Activated naive CD8-positive, alpha-beta T cell treated with anti-CD3 and anti-CD28 coated beads, Interleukin-2, amount 50 U/mL, for 16 hours (primary cell): Measurements from ENCODE around the gene HOXA10.
A peak's percentile ranks its signal among the peaks of the same experiment; 100 is the strongest.

Experiments used
- DNase-seq: peaks from one replicate; pipeline ENCODE4 v3.0.0-alpha.2; 2020; ENCODE audit warnings: low read depth, low spot score

HOXA10 gene

DNA sequence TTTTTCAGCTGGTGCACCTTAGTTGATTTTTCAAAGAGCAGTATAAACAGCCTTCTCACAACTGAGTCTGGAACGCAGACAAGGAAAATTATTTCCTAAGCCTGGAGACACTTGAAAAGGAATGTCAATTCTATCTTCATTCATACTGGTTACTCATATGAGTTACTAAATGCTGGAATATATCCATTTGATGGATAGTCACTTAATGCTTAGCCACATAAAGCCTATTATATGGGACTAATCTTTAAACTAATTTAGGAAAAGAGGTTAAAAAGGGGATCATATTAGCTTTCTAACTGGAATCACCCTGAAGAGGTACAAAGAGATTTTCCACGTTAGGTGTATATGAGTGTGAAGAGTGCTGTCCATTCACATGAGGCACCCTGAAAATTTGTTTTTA, 41.9 kb downstream of the HOXA10 start:
- DNase-seq: no peak

DNA sequence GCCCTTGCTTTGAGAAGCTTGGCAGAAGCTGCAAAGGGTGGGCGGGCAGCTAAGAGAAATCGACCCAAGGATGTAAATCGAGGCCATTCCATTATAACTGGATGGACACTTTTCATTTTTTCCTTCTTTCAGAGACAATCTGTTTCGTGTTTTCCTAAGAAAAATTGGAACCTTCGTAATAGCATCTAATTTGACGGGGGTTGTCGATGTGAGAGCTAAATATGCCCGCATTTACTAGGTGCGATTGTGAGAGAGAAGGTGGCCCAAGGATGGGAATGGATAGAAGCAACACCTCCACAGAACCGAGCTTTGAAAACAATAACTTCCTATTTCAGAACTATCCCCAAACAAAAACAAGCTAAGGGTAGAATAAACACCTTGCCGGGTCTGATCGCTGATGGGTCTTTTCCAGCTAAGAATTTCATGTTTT, 42.7 kb downstream of the HOXA10 start:
- DNase-seq: no peak

DNA sequence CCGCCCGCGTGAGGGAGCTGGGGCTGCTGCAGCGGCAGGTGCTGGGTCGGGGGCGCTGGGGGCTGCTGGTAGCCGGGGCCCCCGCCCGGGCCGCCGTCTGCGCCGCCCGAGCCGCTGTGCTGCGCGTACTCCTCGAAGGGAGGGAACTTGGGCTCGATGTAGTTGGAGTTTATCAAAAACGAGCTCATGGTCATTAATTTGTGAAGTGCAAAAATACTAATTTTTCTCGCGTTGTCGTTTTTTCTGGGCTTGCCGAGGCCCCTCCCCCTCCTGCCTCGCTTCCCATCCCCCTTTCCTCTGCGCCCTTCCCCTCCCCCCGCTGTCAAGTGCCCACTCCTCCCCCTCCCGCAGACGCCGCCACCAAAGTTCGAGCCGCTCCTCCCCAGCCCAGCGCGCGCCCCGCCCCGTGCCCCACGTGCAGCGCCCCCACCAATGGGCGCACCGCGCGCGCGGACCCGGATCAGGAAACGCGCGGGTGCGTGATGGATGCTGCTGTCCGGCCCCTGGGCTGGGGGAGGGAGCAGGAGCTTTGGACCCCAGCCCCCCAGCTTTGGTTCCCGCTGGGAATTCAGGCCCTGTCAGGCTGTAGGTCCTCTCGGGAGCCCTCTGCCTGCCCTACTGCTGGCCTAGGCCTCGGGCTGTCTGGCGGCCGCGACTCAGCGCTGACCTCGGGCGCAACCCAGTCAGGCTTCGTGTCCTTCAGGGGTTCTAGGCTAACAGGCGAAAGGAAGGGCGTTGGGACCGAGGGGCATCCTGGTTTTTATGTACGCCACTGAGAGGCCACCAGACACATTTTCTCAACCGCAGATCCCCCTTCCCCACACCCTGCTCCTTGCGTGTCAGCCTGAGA, 43.4 kb downstream of the HOXA10 start, which contains the start of gene HOXA4:
Gene HOXA4, minus strand, starts transcription at position 218 of the 850 bp plus-strand sequence. Its CDS starts 24 bp downstream, at position 194.
- peak; percentile 59 for DNase-seq

DNA sequence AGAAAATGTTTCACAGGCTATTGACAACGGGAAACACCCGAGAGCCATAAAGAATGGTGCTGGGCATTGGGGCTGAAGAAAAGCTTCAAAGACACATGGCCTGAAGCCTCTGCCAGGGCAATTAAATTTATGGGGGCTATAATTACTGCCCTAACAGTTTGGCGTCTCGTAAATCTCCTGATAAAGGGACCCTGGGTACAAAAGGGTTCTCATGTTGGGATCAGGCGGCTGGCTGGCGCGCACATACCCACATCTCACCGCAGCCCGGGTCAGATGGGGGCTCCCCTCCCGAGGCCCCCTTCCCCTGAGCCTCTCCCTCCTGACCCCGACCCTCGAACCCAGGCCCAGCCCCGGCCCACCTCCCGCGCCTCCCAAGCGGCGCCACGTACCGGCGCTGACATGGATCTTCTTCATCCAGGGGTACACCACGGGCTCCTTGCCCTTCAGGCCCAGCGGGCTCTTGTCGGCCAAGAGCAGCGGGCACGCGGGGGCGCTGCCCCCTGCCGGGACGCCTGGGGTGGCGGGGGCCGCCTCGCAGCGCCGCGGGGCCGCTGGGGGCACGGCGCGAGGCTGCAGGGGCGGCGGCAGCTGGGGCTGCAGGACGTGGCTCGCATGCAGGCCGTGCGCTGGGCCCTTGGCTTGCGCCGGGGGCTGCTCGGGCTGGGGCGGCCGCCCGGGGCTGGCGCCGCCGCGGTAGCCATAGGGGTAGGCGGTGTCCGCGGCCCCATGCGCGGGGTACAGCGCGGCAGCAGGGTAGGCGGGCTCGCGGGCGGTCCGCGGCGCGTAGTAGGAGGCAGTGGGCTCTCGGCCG, 44.2 kb downstream of the HOXA10 start:
- DNase-seq: no peak

DNA sequence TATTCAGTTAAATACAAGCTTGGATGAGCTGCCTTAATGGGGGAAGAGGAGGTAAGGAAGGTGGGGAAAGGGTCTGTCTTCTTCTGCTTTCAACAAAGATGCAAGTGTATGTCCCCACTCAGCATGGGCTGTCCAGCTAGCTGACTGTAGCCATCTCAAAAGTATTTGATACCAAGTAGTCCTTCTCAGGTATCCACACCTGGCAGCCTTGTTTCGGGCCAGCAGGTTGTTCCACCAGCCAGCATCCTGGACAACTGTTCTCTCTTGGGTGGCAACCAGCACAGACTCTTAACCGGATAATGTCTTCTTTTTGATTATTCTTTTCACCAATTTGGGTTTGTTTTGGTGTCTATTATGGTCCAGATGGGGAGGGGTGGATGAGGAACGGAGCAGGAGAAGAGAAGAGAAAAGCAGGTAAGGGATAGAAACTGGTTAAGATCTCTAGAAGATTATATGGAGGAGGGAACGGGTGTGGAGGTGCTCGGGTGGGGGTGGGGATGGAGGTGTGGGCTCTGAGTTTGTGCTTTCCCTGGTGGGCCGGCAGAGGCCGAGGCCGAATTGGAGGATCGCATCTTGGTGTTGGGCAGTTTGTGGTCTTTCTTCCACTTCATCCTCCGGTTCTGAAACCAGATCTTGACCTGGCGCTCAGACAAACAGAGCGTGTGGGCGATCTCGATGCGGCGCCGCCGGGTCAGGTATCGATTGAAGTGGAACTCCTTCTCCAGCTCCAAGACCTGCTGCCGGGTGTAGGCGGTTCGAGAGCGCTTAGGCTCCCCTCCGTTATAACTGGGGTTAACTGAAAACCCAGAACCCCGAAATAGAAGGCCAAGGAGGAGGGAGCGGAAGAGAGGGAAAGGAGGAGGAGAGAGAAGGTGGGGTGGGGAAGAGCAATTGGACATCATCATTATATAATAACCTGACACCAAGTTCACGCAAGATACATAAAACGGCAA, 45.1 kb downstream of the HOXA10 start:
- no peak for DNase-seq

DNA sequence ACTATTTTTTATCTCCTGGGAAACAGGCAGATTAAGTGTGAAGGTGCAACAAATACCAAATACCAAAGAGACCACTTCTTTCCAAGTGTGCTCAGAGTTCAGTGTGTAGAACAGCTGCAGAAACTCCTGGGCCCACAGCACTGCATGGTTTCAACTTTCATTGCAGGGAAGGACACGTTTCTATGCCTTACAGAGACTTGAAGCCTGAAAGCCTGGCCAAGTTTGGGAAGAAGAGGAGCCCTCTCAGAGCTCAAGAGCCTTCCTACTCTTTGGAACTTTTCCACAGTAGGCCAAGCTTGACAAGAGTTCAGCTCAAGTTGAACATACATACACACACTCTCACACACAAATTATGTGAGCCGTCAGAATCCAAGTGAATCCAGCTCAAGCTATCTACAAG, 46.1 kb downstream of the HOXA10 start:
- no peak for DNase-seq

DNA sequence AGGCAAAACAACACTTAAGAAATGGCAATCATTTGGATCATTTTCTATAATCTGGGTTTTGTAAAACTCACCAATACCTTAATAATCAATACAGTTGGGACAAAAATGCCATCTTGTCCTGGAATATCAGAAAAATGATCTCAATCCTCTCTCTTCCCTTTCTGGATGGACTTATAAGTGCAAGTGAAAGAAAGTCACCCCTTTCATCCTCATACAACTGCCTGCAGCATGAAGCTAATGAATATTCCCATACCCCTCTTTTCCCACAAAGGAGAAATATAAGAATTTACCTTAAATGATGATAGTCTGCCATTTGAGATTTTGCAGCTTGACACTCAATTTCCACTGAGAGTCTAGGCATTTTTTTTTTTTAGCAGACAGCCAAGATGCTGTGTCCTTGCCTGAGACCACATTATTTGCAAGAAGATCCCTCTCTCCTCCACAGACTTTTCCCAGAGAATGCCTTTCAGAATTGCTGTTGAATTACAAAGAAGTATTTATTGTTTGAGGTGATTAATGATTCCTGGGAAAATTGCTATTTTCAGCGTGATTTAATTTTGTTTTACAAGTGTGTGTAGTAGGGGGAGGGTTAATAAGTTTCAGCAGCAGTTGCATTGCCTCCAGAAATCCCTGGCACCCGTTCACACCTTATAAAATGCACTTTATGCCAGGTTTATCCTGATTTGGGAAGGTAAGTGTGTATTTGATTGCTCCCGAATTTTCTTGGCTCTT, 47.4 kb downstream of the HOXA10 start:
- no peak for DNase-seq

DNA sequence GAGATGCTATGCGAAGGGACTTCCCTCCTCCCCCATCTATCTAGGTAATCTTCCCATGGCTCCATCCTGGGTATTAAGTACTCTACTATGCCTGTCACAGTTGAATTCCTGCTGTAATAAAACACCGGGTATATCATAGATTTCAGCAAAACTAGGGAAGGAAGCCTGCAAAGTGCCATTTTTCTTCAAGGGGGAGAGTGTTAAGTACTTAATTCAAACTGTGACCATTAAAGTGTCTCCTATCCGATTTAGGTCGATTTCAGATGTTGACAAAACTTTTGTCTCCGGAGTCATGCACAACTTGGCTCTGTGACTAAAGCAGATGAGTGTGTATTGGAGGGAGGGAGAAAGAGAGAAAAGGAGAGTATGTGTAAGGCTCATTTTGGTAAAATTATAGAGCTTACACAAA, 48.1 kb downstream of the HOXA10 start:
- DNase-seq: no peak

DNA sequence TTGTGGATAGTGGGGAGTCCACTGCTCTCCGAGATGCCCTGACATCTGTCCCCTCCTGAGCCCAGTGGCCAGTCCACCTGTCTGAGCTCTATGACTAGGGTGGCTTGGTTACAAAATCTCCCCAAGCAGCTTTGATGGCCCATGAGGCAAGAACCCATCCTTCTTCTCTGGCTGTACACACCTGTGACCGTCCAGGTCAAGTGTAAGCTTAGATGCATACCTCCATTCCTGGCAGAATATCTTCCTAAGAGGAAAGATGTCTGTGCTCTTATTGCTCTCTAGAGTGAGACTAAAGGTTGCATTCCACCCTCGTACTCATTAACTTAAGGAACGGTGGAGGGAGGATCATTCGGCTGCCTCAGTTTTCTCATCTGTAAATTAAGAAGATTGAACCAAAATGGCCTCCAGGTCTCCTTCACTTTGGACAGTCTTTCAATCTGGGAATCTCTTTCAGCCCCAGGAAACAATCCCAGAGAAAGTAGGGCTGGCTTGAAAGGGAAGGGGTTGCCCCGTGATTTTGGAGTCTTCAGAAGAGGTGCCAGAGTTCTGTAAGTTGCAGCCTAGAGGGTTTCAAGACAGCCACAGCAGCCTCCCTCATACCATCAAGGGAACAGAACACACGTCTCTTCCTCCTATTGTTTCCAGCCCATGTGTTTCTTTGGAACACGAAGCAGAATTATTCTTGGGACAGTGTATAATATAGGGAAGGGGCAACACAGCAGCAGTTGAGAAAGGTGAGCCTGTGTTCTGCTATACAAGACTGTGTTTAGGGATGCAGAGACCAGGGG, 49.0 kb downstream of the HOXA10 start:
- DNase-seq: no peak

DNA sequence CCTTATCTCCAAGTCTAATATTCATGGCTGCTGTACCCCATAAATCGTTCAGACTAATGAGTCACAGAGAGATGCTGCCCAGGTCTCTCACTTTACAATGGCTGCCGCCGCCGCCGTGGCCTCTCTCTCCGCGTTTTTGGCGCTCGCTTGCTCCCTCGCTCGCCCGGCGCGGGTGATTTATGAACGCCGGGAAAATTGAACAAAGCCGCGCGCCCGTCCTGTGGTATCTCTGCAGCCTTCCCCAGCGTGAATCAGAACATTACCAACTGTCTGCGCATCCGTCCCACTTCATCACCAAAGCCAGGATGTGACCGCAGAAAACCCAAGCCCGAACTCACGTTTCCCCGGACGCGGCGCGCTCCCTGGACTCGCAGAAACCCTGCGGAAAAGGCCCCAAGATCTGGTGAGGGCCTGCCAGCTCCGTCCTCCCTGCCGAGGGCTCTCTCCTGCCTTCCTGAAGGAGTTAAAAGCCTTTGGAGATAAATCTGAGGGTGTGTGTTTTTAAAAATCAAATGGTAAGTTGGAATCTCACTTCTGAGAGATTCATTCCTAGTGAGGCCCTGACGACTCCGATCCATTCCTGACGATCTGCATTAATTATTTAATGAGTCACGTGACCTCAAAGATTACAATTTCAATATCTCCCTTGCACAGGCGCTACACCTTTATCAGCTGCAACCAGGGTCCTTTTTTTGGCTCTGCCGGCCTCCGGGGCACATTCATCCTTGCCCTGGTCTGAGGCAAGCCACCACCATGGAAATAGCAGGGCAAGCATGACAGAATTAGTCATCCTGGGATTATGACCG, 49.8 kb downstream of the HOXA10 start:
- no peak for DNase-seq

DNA sequence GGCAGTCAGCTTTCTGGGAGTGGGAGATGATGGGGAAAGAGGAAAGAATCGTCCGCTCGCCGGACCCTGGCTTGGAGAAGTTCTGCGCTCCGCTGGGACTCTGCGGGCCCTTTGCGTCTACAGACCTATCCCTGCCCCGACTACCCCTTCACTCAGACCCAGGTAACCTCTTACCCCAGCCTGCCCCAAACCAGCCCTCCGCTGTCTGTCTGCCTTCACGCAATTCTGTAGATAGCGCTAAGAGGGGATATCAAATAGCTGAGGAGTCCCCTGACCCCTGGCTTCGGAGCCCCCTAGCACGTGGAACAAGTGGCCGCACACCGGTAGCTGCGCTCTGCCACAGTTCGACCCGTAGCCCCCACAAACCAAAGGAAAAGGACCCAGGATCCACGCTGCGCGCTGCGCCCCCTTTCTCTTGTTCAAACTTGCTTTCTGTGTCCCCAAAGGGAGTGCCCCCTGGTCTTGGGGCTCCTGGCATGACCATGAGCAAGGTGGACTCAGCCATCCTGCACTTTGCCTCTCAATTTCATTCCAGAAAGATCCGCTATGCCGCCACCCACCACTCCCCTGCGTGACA, 50.6 kb downstream of the HOXA10 start:
- DNase-seq: no peak

DNA sequence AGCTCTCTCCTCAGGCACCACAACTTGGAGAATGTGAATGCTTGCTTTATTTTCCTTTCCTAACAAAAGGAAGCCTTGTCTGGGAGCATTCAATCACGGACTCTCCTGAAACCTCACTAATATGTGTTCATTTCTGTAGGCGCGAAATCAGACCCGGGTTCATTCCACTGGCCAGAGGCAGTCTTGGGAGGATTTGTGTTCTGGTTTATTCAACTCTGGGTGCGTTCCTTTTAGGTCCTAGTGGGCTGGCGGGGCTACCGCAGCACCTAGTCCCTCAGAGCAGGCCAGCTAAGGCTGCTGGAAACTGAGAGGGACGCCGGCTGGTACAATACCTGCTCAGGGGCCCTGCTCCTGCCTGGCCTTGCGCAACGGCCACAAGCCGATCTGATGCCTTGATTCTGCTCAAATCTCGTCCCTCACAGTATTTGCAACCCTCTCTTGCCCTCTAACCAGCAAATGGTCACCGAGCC, 51.1 kb downstream of the HOXA10 start:
- DNase-seq: no peak

DNA sequence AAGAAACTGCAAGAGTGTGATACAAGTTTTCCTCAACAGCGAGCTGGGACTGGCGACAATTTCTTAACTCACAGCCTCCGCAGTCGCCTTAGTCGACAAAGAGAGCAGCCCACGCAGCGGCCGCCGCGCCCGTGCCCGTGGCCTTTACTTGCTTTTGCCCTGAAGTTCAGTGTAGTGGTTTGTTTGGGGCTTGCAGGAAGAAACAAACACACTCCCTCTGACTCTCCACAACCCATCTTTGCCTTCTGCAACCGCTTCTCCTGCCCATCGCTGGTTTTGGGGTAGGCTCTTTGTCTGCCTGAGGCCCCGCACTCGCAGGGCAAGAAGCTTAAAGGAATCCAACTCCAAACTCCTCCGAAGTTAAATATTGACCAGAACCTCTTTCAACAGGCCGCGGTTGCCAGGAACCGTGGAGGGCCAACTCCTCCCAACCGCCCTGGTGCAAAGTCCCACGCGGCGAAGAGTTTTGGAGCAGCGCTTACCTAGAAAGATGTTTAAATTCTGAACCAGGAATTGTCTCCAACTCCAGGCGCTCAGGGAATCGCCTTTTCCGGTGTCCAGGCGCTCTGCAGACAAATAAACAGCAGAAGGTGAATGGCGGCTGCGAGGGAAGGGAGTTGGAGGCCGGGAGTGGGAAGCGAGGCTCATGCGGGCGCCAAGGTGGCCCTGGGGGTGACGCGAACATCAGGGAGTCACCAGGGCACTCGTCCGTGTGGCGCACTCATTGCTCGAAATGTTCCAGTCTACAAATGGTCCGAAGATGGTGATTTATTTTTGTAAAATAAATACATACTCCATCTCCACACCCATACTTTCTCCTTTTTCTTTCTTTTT, 51.8 kb downstream of the HOXA10 start:
- DNase-seq: no peak

DNA sequence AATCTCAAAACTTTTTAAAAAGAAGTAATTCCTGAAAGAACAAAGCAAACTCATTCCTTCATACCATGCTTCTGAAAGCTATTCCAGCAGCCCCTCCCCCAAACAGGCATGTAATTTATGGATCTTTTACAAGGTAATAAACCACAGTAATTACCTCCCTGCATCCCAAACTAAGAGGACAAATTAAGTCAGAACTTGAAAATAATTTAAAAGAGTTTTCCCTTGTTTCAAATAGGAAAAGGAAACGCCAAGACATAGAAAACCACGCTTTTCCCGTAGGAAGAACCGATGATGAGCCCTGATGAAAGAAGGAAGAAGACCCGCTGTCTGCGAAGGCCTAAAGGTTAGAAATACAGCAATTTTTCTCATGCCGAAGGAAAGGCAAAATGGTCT, 52.4 kb downstream of the HOXA10 start:
- DNase-seq: no peak
